HepG2 (cell line): ENCODE measurements around the gene GPT2. TPM values are rescaled to one million over a fixed set of nuclear protein-coding genes. Genes with fewer than 3 reads are reported as not detected.

ENCODE experiments used
- FIP1L1 ChIP-seq: fragments of 200-400 bp; formaldehyde crosslinking; IDR thresholded peaks from 2 replicates; pipeline ENCODE4 v1.6.1; 2018; ENCODE audit warnings: low read depth, mild to moderate bottlenecking, low read length, moderate library complexity, borderline replicate concordance; ENCODE audit not compliant: insufficient read depth
- HES4 ChIP-seq: sonication (generic); formaldehyde crosslinking; IDR thresholded peaks from 2 replicates; pipeline ENCODE4 v1.9.0; 2021; ENCODE audit warnings: mild to moderate bottlenecking, missing genetic modification reagents, borderline replicate concordance
- JUN ChIP-seq: sonication (generic); formaldehyde crosslinking; IDR thresholded peaks from 2 replicates; pipeline ENCODE4 v1.4.0; 2020; ENCODE audit warnings: mild to moderate bottlenecking, missing genetic modification reagents
- JUND ChIP-seq: sonication (generic); formaldehyde crosslinking; IDR thresholded peaks from 2 replicates; pipeline ENCODE4 v1.8.0; 2022; ENCODE audit warnings: mild to moderate bottlenecking, missing genetic modification reagents
- KLF9 ChIP-seq: IDR thresholded peaks from 2 replicates; pipeline ENCODE4 v1.6.1; 2016; ENCODE audit warnings: low read depth
- MBNL3 ChIP-seq: fragments of 250-450 bp; sonication (Bioruptor Pico); conservative IDR thresholded peaks from 2 replicates; pipeline ENCODE4 v1.8.0; 2022; ENCODE audit warnings: mild to moderate bottlenecking, inconsistent platforms
- MEIS2 ChIP-seq: sonication (generic); formaldehyde crosslinking; IDR thresholded peaks from 2 replicates; pipeline ENCODE4 v1.9.0; 2021; ENCODE audit warnings: mild to moderate bottlenecking, missing genetic modification reagents
- NFE2 ChIP-seq: sonication (generic); formaldehyde crosslinking; IDR thresholded peaks from 2 replicates; pipeline ENCODE4 v1.4.0; 2020; ENCODE audit warnings: missing genetic modification reagents
- POLR2A ChIP-seq, 2 experiments: IDR thresholded peaks; 2 replicates each; pipeline ENCODE4 v1.6.1; 2011; ENCODE audit warnings: low read depth in 2 of 2, low read length in 2 of 2, mild to moderate bottlenecking in 1 of 2, moderate library complexity in 1 of 2; ENCODE audit not compliant: insufficient read depth in 1 of 2
- SOX6 ChIP-seq, 2 experiments: fragments of 450-650 bp in 1 of 2; sonication (generic) in 1 of 2; formaldehyde crosslinking in 1 of 2; IDR thresholded peaks; 2 replicates each; pipeline versions ENCODE4 v1.4.0 to v1.6.1; 2017 to 2020; ENCODE audit warnings: antibody characterized with exemption in 1 of 2, mild to moderate bottlenecking in 1 of 2, missing genetic modification reagents in 1 of 2
- SP1 ChIP-seq, 2 experiments: fragments of 450-650 bp in 1 of 2; sonication (generic) in 1 of 2; formaldehyde crosslinking in 1 of 2; IDR thresholded peaks; 2 replicates each; pipeline versions ENCODE4 v1.4.0 to v1.6.1; 2016 to 2020; ENCODE audit warnings: missing genetic modification reagents in 1 of 2
- TARDBP ChIP-seq: sonication (generic); formaldehyde crosslinking; IDR thresholded peaks from 2 replicates; pipeline ENCODE4 v1.8.0; 2022; ENCODE audit warnings: mild to moderate bottlenecking, missing genetic modification reagents
- TMF1 ChIP-seq: sonication (generic); formaldehyde crosslinking; IDR thresholded peaks from 2 replicates; pipeline ENCODE4 v1.8.1; 2022; ENCODE audit warnings: low read depth, missing genetic modification reagents
- ZEB1 ChIP-seq: IDR thresholded peaks from 2 replicates; pipeline ENCODE4 v1.6.1; 2012; ENCODE audit warnings: mild to moderate bottlenecking, low read depth, inconsistent platforms; ENCODE audit not compliant: insufficient replicate concordance
- ZFP37 ChIP-seq: sonication (generic); formaldehyde crosslinking; IDR thresholded peaks from 2 replicates; pipeline ENCODE4 v1.4.0; 2020; ENCODE audit warnings: missing genetic modification reagents, borderline replicate concordance
- ZNF317 ChIP-seq: sonication (generic); formaldehyde crosslinking; IDR thresholded peaks from 2 replicates; pipeline ENCODE4 v1.5.0; 2020; ENCODE audit warnings: mild to moderate bottlenecking, missing genetic modification reagents
- ZNF839 ChIP-seq: sonication (generic); formaldehyde crosslinking; IDR thresholded peaks from 2 replicates; pipeline ENCODE4 v1.4.0; 2020; ENCODE audit warnings: missing genetic modification reagents, mild to moderate bottlenecking, borderline replicate concordance
- ZSCAN29 ChIP-seq: sonication (generic); formaldehyde crosslinking; conservative IDR thresholded peaks from 2 replicates; pipeline ENCODE4 v1.4.0; 2020; ENCODE audit warnings: mild to moderate bottlenecking, missing genetic modification reagents
- polyA plus RNA-seq, 8 experiments: library from polyadenylated mRNA; depleted of rRNA in 3 of 8; stranded (reverse) in 7 of 8; unstranded in 1 of 8; fragments of >200 nt; fragmentation: Illumina TruSeq in 4 of 8; extraction: Trizol in 4 of 8; gene quantifications; 2 replicates each; pipeline versions ENCODE4 v1.2.1 to v1.2.3, GENCODE V29; 2011 to 2016; ENCODE audit warnings: low read depth in 4 of 8, missing spikeins in 1 of 8, mixed read lengths in 1 of 8; ENCODE audit not compliant: insufficient read depth in 1 of 8
- total RNA-seq, 5 experiments: library from RNA; depleted of rRNA; stranded (reverse); fragments of >200 nt; fragmentation: Illumina TruSeq; extraction: Trizol; gene quantifications; 2 replicates each; pipeline ENCODE4 v1.2.3, GENCODE V29; 2016; ENCODE audit warnings: low read depth in 1 of 5
- TF ChIP-seq, protein P1 (sequence below): sonication (generic); formaldehyde crosslinking; IDR thresholded peaks from 2 replicates; pipeline ENCODE4 v1.4.0; 2020; ENCODE audit warnings: mild to moderate bottlenecking, missing genetic modification reagents
- TF ChIP-seq, protein P2 (sequence below): sonication (generic); formaldehyde crosslinking; IDR thresholded peaks from 2 replicates; pipeline ENCODE4 v1.4.0; 2020; ENCODE audit warnings: missing genetic modification reagents
- TF ChIP-seq, protein P3 (sequence below): sonication (generic); formaldehyde crosslinking; IDR thresholded peaks from 2 replicates; pipeline ENCODE4 v1.5.0; 2020; ENCODE audit warnings: mild to moderate bottlenecking, missing genetic modification reagents

The GPT2 gene
- total and polyA plus RNA-seq, 2 of the 13 experiments (the other 11 are each of a cell fraction or from before 2014, with no cell fraction given) = 138 to 267 TPM

DNA sequence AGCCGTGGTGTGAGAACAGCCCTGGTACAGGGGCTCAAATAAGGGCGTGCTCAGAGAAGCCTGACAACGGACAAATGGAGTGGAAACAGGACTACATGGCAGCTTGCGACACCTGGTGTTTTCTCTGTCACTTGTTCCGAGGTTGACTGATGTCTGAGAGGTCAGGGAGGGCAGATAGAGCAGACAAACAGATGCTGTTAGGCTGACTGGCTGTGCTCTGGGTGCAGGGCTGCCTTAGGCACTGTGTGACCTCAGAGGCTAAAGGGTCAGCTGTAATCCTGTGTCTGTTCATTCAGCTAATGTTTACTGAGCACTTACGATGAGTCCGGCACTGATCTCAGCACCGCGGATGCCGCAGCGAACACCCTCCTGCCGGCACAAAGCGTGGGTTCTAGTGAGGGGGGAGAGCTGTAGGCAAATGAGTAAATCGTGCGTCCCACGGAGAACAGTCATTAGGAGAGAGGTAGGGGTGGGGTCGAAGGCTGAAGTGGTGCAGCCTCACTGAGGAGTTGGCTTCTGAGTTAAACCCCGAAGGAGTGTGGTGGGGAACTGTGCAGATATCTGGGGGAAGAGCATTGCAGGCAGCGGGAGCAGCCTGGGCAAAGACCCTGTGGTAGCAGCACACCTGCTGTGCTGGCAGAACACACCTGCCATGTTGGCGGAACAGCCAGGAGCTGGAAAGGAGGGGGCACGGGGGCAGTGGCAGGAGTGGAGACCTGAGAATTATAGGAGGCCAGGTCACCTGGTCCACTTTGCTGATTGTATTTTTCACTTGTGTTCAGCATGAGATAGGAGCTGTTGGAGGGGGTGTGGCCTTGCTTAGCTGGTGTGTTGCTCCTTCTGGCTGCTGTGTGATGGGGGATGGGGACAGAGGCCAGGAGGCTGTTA lies 35.0 kb downstream of the GPT2 start (continued):
- TF ChIP-seq ZEB1 (no peak), ZFP37 (CRISPR knock-in tag) (no peak), MEIS2 (CRISPR knock-in tag) (peak; percentile 99), TARDBP (CRISPR knock-in tag) (peak; percentile 76), ZNF317 (CRISPR knock-in tag) (0 out of 2 replicates have a peak, but pooled peaks have one; percentile 13), KLF9 (CRISPR knock-in tag) (no peak), FIP1L1 (0 out of 2 replicates have a peak, but pooled peaks have one; percentile 25), NFE2 (CRISPR knock-in tag) (no peak), JUND (CRISPR knock-in tag) (peak; percentile 56), TMF1 (no peak), ZNF839 (CRISPR knock-in tag) (0 out of 2 replicates have a peak, but pooled peaks have one; percentile 31), ZSCAN29 (CRISPR knock-in tag) (peak; percentile 65; the same call in 1 of the 2 replicates), SP1 (IDR thresholded peaks at IDR 0.05) (no peak), SP1 (CRISPR knock-in tag; IDR thresholded peaks at IDR 0.05) (no peak; the same call in 1 of the 2 replicates), POLR2A (IDR thresholded peaks at IDR 0.05; ENCODE audit: insufficient read depth in 1 of 2, low read depth in 2 of 2, low read length in 2 of 2) (peak in 1 of 2 experiments; percentile 16; a peak in 2 of 4 replicates), SOX6 (IDR thresholded peaks at IDR 0.05) (no peak), SOX6 (CRISPR knock-in tag; IDR thresholded peaks at IDR 0.05) (peak; percentile 94), HES4 (no peak), MBNL3 (CRISPR knock-in tag) (no peak), JUN (CRISPR knock-in tag) (peak; percentile 81)
- TF ChIP-seq, protein P1, sequence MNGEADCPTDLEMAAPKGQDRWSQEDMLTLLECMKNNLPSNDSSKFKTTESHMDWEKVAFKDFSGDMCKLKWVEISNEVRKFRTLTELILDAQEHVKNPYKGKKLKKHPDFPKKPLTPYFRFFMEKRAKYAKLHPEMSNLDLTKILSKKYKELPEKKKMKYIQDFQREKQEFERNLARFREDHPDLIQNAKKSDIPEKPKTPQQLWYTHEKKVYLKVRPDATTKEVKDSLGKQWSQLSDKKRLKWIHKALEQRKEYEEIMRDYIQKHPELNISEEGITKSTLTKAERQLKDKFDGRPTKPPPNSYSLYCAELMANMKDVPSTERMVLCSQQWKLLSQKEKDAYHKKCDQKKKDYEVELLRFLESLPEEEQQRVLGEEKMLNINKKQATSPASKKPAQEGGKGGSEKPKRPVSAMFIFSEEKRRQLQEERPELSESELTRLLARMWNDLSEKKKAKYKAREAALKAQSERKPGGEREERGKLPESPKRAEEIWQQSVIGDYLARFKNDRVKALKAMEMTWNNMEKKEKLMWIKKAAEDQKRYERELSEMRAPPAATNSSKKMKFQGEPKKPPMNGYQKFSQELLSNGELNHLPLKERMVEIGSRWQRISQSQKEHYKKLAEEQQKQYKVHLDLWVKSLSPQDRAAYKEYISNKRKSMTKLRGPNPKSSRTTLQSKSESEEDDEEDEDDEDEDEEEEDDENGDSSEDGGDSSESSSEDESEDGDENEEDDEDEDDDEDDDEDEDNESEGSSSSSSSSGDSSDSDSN = peak; percentile 77; the same call in 1 of the 2 replicates
- TF ChIP-seq, protein P2, sequence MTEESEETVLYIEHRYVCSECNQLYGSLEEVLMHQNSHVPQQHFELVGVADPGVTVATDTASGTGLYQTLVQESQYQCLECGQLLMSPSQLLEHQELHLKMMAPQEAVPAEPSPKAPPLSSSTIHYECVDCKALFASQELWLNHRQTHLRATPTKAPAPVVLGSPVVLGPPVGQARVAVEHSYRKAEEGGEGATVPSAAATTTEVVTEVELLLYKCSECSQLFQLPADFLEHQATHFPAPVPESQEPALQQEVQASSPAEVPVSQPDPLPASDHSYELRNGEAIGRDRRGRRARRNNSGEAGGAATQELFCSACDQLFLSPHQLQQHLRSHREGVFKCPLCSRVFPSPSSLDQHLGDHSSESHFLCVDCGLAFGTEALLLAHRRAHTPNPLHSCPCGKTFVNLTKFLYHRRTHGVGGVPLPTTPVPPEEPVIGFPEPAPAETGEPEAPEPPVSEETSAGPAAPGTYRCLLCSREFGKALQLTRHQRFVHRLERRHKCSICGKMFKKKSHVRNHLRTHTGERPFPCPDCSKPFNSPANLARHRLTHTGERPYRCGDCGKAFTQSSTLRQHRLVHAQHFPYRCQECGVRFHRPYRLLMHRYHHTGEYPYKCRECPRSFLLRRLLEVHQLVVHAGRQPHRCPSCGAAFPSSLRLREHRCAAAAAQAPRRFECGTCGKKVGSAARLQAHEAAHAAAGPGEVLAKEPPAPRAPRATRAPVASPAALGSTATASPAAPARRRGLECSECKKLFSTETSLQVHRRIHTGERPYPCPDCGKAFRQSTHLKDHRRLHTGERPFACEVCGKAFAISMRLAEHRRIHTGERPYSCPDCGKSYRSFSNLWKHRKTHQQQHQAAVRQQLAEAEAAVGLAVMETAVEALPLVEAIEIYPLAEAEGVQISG = peak; percentile 69
- TF ChIP-seq, protein P3, sequence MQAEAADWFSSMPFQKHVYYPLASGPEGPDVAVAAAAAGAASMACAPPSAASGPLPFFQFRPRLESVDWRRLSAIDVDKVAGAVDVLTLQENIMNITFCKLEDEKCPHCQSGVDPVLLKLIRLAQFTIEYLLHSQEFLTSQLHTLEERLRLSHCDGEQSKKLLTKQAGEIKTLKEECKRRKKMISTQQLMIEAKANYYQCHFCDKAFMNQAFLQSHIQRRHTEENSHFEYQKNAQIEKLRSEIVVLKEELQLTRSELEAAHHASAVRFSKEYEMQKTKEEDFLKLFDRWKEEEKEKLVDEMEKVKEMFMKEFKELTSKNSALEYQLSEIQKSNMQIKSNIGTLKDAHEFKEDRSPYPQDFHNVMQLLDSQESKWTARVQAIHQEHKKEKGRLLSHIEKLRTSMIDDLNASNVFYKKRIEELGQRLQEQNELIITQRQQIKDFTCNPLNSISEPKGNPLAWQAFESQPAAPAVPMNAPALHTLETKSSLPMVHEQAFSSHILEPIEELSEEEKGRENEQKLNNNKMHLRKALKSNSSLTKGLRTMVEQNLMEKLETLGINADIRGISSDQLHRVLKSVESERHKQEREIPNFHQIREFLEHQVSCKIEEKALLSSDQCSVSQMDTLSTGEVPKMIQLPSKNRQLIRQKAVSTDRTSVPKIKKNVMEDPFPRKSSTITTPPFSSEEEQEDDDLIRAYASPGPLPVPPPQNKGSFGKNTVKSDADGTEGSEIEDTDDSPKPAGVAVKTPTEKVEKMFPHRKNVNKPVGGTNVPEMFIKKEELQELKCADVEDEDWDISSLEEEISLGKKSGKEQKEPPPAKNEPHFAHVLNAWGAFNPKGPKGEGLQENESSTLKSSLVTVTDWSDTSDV = peak; percentile 78; the same call in 1 of the 2 replicates
